Measurements from ENCODE around the gene IFT20.
A peak's percentile ranks its signal among the peaks of the same experiment; 100 is the strongest.
"Not testable (repeated sequence)": the region's sequence is repeated elsewhere in the genome, so short reads cannot be mapped to it uniquely, and the experiment has no call there.

IFT20 gene

DNA sequence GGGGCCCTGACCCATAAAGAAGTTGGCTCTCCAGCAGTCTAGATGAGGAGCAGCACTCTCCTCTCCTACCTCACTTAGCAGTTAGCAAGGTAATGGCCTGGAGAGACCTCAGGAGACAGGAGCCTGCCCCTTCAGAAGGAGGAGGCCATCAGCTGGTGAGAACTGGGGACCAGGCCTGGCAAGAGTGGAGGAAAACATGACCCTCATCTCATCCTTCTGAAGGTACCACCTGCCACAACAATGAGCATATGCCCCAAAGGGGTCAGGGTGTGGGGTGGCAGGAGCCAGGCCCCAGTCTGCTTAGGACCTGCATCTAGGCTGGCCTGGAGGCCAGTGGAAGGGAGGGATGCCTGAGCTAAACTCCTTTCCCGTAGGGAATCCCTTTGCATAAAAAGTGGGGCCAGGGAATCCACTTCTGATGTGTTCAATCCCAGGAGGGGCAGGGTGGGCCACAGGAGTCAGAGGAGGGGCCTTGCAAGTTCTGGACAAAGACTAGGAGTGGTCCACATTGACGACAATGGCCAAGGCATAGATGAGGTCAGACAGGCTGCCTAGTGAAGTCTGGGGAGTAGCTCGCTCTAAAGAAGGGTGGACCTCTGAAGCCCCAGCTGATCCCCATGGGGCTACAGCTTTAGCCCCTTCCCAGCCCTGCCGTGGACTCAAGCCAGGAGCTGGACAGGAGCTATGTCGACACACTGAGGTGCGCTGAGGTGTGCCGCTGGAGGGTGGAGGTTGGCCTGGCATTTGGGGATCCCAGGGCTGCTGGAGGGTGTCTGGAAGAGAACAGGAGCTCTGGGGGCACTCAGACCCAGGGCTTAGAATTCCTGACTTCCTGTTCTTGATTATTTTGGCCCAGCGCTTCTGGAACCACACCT is 28.7 kb upstream of the IFT20 start:
- no peak for DNase-seq

DNA sequence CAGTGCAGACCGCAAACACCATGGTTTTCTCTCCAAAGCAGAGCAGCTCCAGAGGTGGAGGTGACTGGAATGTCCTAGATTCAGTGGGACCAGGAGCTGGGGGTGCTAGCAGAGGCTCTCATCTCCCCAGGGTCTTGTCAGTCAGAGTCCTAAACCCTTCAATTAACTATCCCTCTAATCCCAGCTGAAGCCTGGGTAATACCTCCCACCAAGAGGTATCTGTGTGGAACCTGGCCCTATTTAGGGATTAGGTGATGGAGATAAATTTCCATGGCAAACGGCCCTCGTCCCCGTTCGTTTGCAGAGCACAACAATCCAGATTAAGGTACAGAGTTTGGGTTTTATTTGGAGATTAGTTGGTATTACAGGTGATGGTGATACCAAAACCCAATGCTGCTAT is 27.9 kb upstream of the IFT20 start:
- no peak for DNase-seq

- DNase-seq: no peak
Measured at GRCh38 chr17:28357901-28358197, 22.6 kb upstream of the IFT20 start.

- peak; percentile 97 for DNase-seq
Measured at GRCh38 chr17:28357061-28357900, 22.0 kb upstream of the IFT20 start, which contains the start of gene POLDIP2. Gene POLDIP2, minus strand, starts transcription at chr17:28357527. Its CDS starts 79 bp downstream, at chr17:28357448.

DNA sequence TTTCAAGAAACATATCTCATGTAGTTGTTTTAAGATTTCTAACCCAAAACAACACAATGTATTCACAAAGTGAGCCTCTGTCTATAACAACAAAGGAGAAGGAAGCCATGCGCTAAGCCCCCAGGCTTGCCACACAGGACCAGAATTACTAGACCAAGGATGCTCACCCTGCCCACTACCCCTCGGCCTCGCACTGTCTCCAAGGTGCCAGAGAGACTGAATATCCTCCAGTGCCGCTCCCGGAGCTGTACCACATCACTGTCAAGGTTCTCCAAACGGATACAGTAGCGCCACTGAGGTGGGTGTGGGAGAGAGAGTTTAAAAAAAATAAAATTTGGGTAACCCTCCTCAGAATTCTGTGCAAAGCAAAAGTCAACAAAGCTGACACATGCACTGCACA is 15.0 kb upstream of the IFT20 start:
- no peak for DNase-seq

DNA sequence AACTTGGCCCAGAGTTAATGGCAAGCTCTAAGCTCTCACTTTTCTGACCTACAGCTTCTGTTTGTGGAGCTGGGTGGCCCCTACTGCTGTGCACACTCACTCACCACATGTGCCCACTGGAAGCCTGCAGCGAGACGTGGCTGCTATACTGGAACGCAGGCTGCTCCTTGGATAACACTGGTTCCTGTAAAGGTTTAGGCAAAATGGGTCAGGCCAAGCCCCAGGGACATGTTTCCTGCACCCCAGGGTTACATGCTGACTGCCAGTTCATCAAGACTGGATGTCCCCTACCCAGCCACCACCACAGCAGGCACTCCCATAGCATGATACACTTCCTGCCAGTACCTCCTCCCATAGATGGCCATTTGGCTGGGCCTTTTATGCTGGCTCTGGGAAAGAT is 13.7 kb upstream of the IFT20 start:
- no peak for DNase-seq

- DNase-seq: no peak
Measured at GRCh38 chr17:28347261-28347891, 12.1 kb upstream of the IFT20 start.

- peak; percentile 41 for DNase-seq
Measured at GRCh38 chr17:28346746-28347246, 11.5 kb upstream of the IFT20 start.

DNA sequence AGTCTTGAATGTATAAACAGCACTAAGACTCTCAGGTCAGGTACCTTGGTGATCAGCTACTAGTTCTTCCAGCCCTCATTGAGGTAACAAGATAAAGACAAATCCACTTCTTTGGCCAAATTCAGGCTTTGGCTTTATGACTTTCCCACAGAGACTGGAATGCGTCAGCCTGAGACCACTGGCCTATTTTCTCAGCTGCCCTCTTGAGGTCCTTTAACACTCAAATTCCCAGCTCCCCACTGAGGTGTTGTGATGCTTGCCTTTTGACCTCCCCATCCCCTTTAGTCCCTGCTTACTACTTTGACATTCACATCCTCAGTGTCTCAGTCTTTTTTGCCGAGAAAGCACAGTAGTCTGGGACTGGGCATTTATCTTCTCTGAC is 10.9 kb upstream of the IFT20 start:
- DNase-seq: no peak

DNA sequence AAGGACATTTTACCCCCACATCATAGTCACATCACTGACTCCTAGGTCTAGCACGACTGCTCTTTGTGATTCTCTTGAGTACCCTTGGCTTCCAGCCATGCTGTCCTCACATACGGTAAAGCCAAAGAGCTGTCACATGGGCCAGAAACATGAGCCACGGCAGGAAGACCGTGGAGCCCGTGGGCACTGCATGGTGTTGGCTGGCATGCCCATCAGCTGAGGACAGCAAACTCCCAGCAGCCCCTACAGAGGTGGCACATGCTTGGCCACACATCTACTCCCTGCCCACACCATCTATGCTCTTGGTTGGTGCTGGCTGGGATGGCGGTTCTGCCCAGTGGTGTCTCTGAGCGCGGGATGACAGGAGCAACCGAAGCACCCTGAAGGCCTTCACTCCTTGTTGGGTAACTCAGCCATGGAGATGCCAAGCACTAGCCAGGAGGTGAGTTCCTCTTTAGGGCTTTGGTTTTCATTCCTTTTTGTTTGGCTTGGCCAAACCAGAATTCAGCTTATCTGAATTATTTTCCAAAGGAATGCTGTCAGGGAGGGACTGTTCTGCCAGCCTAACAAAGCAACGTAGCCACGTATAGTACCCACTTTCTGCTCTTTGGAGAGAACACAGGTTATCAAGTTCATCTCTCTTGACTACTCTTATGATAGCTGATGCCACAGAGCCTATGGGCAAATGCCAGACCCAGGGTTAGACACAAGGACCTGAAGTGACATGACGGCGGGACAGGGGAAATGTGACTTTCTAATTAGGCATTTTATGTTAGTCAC is 10.3 kb upstream of the IFT20 start:
- no peak for DNase-seq

- DNase-seq: no peak
Measured at GRCh38 chr17:28344435-28344901, 9.2 kb upstream of the IFT20 start.

DNA sequence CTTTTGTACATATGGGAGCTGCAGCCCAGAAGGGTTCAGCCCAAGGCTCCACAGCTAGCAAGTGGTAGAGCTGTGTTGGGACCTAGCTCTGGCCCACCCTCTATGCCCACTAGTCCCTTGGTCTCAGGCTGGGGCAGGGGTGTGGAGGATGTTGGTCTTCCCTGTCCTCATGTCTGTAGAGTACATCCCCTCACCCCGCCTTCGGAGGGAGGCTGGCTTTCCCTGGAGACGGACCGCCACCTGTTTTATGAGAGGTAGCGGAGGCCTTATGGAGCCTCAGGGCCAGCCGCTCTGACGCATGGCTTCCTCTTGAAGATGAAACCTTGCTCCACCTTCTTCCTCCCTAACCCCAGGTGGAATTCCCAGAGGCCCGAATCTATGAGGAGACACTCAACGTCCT is 8.7 kb upstream of the IFT20 start:
- DNase-seq: no peak

DNA sequence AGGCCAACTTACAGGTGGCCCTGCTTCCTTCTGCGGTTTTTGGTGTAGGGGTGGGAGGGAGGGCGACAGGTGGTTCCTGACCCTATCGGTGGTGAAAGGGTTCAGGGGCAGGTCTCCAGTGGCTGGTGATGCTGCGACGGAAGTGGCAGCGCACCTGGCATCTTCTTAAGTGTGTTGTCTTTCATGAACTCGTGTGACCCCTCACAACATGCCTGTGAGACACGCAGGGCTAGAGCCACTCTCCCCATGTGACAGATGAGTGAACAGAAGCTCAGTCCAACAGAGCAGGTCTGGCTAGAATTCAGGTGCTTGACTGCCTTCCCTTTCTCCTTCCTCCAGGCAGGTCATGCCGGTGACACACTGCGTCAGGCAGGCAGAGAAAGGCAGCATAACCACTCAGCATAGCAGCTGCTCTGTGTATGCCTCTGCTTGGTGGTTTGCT is 8.2 kb upstream of the IFT20 start:
- DNase-seq: no peak

GRCh38 chr17:28342313-28342712 is 7.0 kb upstream of the IFT20 start:
- DNase-seq: no peak

DNA sequence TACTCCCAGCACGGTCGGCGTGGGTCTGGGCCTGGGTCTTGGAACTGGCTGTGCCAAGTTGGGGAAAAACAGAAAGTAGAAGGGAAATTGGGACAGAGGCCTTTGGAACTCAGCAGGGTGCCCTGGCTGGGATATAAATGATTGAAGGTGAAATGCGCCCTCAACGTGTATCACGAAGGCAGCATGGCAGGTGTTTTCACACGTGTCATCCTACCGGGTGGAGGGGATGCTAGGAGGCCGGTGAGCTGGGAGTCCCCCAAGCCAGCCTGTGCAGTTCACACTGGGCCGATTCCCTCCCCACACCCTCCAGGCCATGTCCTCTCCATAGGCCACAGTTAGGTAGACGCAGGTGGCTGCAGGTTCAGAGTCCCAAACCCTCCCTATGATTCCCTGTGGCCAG is 6.2 kb upstream of the IFT20 start:
- no peak for DNase-seq

- no peak for DNase-seq
Measured at GRCh38 chr17:28340374-28340773, 5.1 kb upstream of the IFT20 start.

DNA sequence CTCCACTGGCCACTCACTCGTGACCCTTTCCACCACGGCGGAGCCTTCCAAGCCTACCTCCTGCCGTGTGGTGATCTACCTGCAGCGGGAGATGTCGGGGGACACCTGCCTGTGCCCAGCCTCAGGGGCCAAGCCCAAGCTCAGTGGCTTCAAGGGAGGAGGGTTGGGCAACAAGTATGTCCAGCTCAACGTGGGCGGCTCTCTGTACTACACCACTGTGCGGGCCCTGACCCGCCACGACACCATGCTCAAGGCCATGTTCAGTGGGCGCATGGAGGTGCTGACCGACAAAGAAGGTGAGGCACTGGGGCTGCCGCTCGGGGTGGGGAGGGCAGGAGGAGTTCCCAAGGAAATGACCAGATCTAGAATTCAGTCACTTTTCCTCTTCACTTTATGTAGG is 4.2 kb upstream of the IFT20 start:
- no peak for DNase-seq

GRCh38 chr17:28338769-28339212 is 3.5 kb upstream of the IFT20 start:
- not testable (repeated sequence) for DNase-seq

GRCh38 chr17:28338056-28338768 is 2.9 kb upstream of the IFT20 start:
- DNase-seq: no peak

DNA sequence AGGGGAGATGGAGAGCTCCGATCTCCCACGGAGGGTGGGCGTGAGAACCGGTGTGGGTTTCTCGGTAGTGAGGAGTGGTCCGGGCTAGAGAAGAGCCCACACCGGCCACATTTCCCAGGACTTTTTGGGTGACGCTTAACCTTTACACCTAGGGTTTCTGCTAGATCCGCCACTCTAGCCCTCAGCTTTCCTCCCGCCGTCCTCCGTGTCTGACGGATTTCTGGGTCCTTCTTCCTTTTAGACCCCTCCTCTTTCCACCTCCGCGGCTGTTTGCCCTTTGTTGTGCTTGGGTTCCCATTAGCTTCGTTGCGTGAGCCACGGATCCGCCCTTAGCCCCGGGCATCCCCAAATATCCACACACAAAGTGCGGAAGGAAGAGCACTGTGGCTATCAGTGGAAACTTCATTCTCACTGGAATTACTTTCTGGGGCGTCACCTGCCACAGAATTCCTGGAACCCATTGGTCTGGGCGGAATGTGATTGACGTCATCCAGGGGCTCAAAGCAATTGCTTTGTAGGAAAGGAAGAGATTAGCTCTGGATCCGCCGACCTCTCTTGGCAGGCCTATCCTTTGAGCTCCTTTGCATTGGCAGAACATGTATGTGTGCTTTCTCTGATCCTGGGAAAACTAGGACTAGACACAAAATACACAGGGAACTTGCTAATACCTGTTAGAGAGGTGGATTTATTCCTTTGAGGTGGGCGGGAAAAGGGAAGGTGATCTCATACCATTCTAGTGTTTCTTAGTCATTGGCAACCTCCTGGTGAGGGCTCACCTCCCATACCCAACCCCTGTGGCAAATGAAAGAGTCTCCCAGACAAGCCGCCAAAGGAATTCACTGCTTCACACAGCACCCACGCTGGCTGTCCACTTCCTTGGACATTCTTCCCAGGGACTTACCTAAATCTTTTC is 943 bp upstream of the IFT20 start:
- peak; percentile 42 for DNase-seq

Data from hematopoietic multipotent progenitor cell treated with erythropoietin and hydrocortisone succinate and interleukin-3 and kit ligand, for 6 days (in vitro differentiated cells).